ENCODE measurements around the gene LEAP2. TPM values are rescaled to one million over a fixed set of nuclear protein-coding genes. Genes with fewer than 3 reads are reported as not detected.

LEAP2 gene
- polyA plus RNA-seq, 1 donor from 2014 or later: 1.6 TPM

- Histone ChIP-seq H3K9me2 (ENCODE audit: insufficient read depth, low read length) (no peaks in the 10 kb centered on the region), H3K27ac (ENCODE audit: low read length) (no peak overlapping the region), H3F3A (ENCODE audit: insufficient read depth, low read length, poor library complexity, severe bottlenecking) (no peaks in the 10 kb centered on the region), H3K27me3 (ENCODE audit: insufficient read depth, low read depth, low read length) (peaks cover 40% of the 10 kb centered on the region), H3K79me2 (replicated peaks; ENCODE audit: insufficient read depth, low read length) (no peaks in the 10 kb centered on the region), H3K4me3 (ENCODE audit: low read length) (no peak overlapping the region), H3K36me3 (ENCODE audit: insufficient read depth, low read length) (no peaks in the 10 kb centered on the region), H2AFZ (ENCODE audit: low read depth, low read length) (no peak overlapping the region), H3K4me2 (ENCODE audit: low read length) (no peak overlapping the region), H3K9me3 (ENCODE audit: low read length) (no peaks in the 10 kb centered on the region), H3K9ac (ENCODE audit: low read length) (no peak overlapping the region), H4K20me1 (ENCODE audit: insufficient read depth) (no peaks in the 10 kb centered on the region)
- TF ChIP-seq RAD21 (conservative IDR thresholded peaks at IDR 0.05) (no peak), MXI1 (conservative IDR thresholded peaks at IDR 0.05; ENCODE audit: poor library complexity, severe bottlenecking) (no peak), TAF1 (IDR thresholded peaks at IDR 0.05; ENCODE audit: low read depth) (no peak), SMC3 (conservative IDR thresholded peaks at IDR 0.05; ENCODE audit: poor library complexity) (no peak), POLR2AphosphoS5 (IDR thresholded peaks at IDR 0.05) (no peak), REST (IDR thresholded peaks at IDR 0.05; ENCODE audit: borderline replicate concordance) (no peak)
- TF ChIP-seq, protein P1, sequence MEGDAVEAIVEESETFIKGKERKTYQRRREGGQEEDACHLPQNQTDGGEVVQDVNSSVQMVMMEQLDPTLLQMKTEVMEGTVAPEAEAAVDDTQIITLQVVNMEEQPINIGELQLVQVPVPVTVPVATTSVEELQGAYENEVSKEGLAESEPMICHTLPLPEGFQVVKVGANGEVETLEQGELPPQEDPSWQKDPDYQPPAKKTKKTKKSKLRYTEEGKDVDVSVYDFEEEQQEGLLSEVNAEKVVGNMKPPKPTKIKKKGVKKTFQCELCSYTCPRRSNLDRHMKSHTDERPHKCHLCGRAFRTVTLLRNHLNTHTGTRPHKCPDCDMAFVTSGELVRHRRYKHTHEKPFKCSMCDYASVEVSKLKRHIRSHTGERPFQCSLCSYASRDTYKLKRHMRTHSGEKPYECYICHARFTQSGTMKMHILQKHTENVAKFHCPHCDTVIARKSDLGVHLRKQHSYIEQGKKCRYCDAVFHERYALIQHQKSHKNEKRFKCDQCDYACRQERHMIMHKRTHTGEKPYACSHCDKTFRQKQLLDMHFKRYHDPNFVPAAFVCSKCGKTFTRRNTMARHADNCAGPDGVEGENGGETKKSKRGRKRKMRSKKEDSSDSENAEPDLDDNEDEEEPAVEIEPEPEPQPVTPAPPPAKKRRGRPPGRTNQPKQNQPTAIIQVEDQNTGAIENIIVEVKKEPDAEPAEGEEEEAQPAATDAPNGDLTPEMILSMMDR (IDR thresholded peaks at IDR 0.05; ENCODE audit: poor library complexity, severe bottlenecking): no peak
Measured at GRCh38 chr5:132832612-132833011, 40.9 kb upstream of the LEAP2 start.

GRCh38 chr5:132834057-132834456 lies 39.4 kb upstream of the LEAP2 start:
- no peak overlapping the region for H3K9ac ChIP-seq (ENCODE audit: low read length)
- H3K27me3 ChIP-seq (ENCODE audit: insufficient read depth, low read depth, low read length): peaks cover 25% of the 10 kb centered on the region
- TF ChIP-seq TAF1 (IDR thresholded peaks at IDR 0.05; ENCODE audit: low read depth) (no peak), REST (IDR thresholded peaks at IDR 0.05; ENCODE audit: borderline replicate concordance) (no peak), MXI1 (conservative IDR thresholded peaks at IDR 0.05; ENCODE audit: poor library complexity, severe bottlenecking) (no peak), RAD21 (conservative IDR thresholded peaks at IDR 0.05) (no peak), POLR2AphosphoS5 (IDR thresholded peaks at IDR 0.05) (no peak), EZH2 (IDR thresholded peaks at IDR 0.05; ENCODE audit: borderline replicate concordance, insufficient read depth, low read length, poor library complexity, severe bottlenecking) (no peak), EP300 (conservative IDR thresholded peaks at IDR 0.05; ENCODE audit: poor library complexity, severe bottlenecking) (no peak), SMC3 (conservative IDR thresholded peaks at IDR 0.05; ENCODE audit: poor library complexity) (no peak)
- TF ChIP-seq, protein P1 (IDR thresholded peaks at IDR 0.05; ENCODE audit: poor library complexity, severe bottlenecking): no peak
- H3K9me2 ChIP-seq (ENCODE audit: insufficient read depth, low read length): no peaks in the 10 kb centered on the region
- no peaks in the 10 kb centered on the region for H3K79me2 ChIP-seq (replicated peaks; ENCODE audit: insufficient read depth, low read length)
- no peak overlapping the region for H3K27ac ChIP-seq (ENCODE audit: low read length)
- no peaks in the 10 kb centered on the region for H4K20me1 ChIP-seq (ENCODE audit: insufficient read depth)
- H3F3A ChIP-seq (ENCODE audit: insufficient read depth, low read length, poor library complexity, severe bottlenecking): no peaks in the 10 kb centered on the region
- no peak overlapping the region for H2AFZ ChIP-seq (ENCODE audit: low read depth, low read length)
- H3K9me3 ChIP-seq (ENCODE audit: low read length): no peaks in the 10 kb centered on the region
- no peak overlapping the region for H3K4me2 ChIP-seq (ENCODE audit: low read length)
- H3K4me3 ChIP-seq (ENCODE audit: low read length): no peak overlapping the region
- no peaks in the 10 kb centered on the region for H3K36me3 ChIP-seq (ENCODE audit: insufficient read depth, low read length)
